Neutrophil (primary cell): Measurements from ENCODE around the gene BSPH1.

Experiments used
- H3K27ac ChIP-seq: fragments of 200-600 bp; sonication (generic); 2 replicates; pipeline ENCODE4 v1.5.1; 2016; ENCODE audit warnings: mild to moderate bottlenecking, moderate library complexity
- H3K27me3 ChIP-seq: fragments of 200-600 bp; sonication (generic); 2 replicates; pipeline ENCODE4 v1.6.0; 2016; ENCODE audit warnings: mild to moderate bottlenecking
- H3K36me3 ChIP-seq: fragments of 200-600 bp; sonication (generic); 2 replicates; pipeline ENCODE4 v1.5.1; 2017
- H3K4me1 ChIP-seq, 2 experiments: fragments of 200-600 bp in 1 of 2; sonication (generic) in 1 of 2; 1 replicate in 1 of 2; 2 replicates in 1 of 2; pipeline versions ENCODE4 v1.5.1 to v1.6.1; 2013 to 2016; ENCODE audit warnings: low read depth in 1 of 2, low read length in 1 of 2, mild to moderate bottlenecking in 1 of 2, moderate library complexity in 1 of 2; ENCODE audit not compliant: control insufficient read depth in 1 of 2, insufficient read depth in 1 of 2
- H3K4me3 ChIP-seq, 2 experiments: fragments of 200-600 bp in 1 of 2; sonication (generic) in 1 of 2; 1 replicate in 1 of 2; 2 replicates in 1 of 2; pipeline ENCODE4 v1.5.1; 2013 to 2016; ENCODE audit warnings: low read depth in 1 of 2, low read length in 1 of 2, mild to moderate bottlenecking in 1 of 2, moderate library complexity in 1 of 2
- H3K9me3 ChIP-seq: fragments of 200-600 bp; sonication (generic); 2 replicates; pipeline ENCODE4 v1.5.1; 2016
- CTCF ChIP-seq: fragments of 200-600 bp; sonication (generic); IDR thresholded peaks from 2 replicates; pipeline ENCODE4 v1.5.1; 2016; ENCODE audit warnings: antibody characterized with exemption

Gene BSPH1

DNA sequence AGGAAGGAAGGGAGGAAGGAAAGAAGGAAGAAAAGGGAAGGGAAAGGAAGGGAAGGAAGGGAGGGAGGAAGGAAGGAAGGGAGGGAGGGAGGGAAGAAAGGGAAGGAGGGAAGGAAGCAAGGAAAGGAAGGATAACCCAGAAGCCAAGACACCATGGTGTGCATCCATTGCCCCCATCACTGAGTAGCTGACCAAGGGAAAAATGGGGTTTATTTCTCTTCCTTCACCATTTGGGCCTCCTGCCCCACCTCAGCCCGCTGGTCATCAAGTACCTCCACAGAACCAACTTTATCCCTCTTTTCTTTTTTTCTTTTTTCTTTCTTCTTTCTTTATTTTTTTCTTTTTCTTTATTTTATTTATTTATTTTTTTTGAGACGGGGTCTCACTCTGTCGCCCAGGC lies 31.5 kb upstream of the BSPH1 start:
- H3K27ac ChIP-seq: no peak overlapping the region
- H3K36me3 ChIP-seq: no peaks in the 10 kb centered on the region
- TF ChIP-seq CTCF: no peak
- H3K4me3 ChIP-seq: no peak overlapping the region
- H3K9me3 ChIP-seq: no peaks in the 10 kb centered on the region
- peaks cover 3% of the 10 kb centered on the region for H3K27me3 ChIP-seq
- H3K4me1 ChIP-seq: no peaks in the 10 kb centered on the region

- H3K4me1 ChIP-seq: no peaks in the 10 kb centered on the region
- H3K36me3 ChIP-seq: no peaks in the 10 kb centered on the region
- no peak for TF ChIP-seq CTCF
- no peak overlapping the region for H3K27ac ChIP-seq
- H3K27me3 ChIP-seq: peaks cover 3% of the 10 kb centered on the region
- no peak overlapping the region for H3K4me3 ChIP-seq
- H3K9me3 ChIP-seq: no peaks in the 10 kb centered on the region
Observed at GRCh38 chr19:48023011-48023410, 31.0 kb upstream of the BSPH1 start.

- Histone ChIP-seq H3K36me3 (no peaks in the 10 kb centered on the region), H3K9me3 (no peaks in the 10 kb centered on the region), H3K4me3 (no peak overlapping the region), H3K27ac (no peak overlapping the region), H3K4me1 (no peaks in the 10 kb centered on the region), H3K27me3 (peaks cover 8% of the 10 kb centered on the region)
- TF ChIP-seq CTCF: no peak
Observed at GRCh38 chr19:48020686-48021085, 28.7 kb upstream of the BSPH1 start.

- TF ChIP-seq CTCF: no peak
- Histone ChIP-seq H3K4me3 (no peak overlapping the region), H3K27me3 (no peaks in the 10 kb centered on the region), H3K4me1 (no peaks in the 10 kb centered on the region), H3K36me3 (no peaks in the 10 kb centered on the region), H3K27ac (no peak overlapping the region), H3K9me3 (no peaks in the 10 kb centered on the region)
Observed at GRCh38 chr19:48010932-48011758, 19.2 kb upstream of the BSPH1 start.

- no peaks in the 10 kb centered on the region for H3K4me1 ChIP-seq
- TF ChIP-seq CTCF: no peak
- no peak overlapping the region for H3K27ac ChIP-seq
Observed at GRCh38 chr19:48006762-48007161, 14.8 kb upstream of the BSPH1 start.

More at GRCh38 chr19:48006762-48007161, 14.8 kb upstream of the BSPH1 start:
- Histone ChIP-seq H3K9me3 (no peaks in the 10 kb centered on the region), H3K4me3 (no peak overlapping the region), H3K36me3 (no peaks in the 10 kb centered on the region), H3K27me3 (no peaks in the 10 kb centered on the region)
